Inflammatory macrophage treated with lipopolysaccharide for 4 hours (primary cell): ENCODE data around the gene P3H3.
"Not testable (repeated sequence)": the region's sequence is repeated elsewhere in the genome, so short reads cannot be mapped to it uniquely, and the experiment has no call there.

Source experiments
- DNase-seq: peaks from one replicate; pipeline ENCODE4 v3.0.0-alpha.2; 2020

P3H3 gene

DNA sequence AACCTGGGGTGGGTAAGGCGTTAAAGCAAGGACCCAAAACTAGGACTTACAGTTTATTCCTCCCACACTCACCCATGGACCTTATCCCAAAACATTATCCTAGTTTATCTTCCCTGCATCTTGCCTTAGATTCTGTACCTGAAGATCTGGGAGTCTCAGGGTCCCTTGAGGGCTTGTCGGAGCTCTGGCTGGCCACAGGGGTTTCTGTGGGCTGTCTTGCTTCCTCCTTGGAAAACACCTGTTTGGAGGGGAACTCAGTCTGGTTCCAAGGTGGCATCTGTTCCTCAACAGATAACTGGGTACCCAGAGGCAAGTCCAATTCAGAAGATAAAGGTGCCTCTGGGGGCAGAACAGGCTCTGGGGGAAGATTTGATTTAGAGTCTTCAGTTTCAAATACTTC is 21.2 kb downstream of the P3H3 start:
- no peak for DNase-seq

- DNase-seq = no peak
These were observed 21.9 kb downstream of the P3H3 start for GRCh38 chr12:6849976-6850560.

- no peak for DNase-seq
These were observed 22.6 kb downstream of the P3H3 start for GRCh38 chr12:6850796-6851152.

DNA sequence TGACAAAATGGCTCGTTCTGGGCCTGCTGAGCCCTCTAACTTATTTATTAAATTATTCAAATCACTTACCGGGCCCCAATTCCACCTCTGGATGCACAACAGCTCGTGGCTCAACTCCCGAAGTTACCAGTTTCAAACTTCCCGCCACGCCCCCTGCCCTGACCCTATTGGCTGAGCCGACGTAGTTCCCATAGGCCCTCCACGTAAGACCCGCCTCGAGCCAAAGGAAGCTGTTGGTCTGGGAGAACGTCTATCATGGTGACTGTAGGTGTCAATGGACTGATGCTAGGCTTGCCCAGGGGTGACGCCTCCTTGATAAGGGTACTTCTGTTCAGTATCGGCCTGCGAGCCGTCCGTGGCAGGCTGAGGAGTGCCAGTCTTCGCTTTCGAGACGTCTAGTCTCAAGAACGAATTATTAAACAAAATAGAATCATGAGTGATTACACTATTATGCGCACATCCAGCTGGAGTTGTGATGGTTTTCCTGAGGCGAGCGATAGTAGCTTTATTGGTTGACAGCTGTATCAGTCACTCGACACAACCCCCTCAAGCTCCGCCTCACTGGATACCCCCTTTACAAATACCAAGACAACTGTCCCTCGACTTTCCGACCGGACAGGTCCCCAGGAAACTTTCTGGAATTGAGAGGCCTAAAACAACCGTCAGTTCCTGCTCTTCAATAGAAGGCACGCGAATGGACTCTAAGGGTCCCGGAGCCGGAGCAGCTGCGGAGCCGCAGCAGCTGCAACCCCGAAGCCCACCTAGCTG is 23.1 kb downstream of the P3H3 start, which contains the start of gene CDCA3:
Gene CDCA3 (minus strand): TSS at position 134 of the 768 bp plus-strand sequence. CDS start 334 bp downstream, outside the sequence.
- DNase-seq = peak; percentile 99

GRCh38 chr12:6851921-6852650 is 23.9 kb downstream of the P3H3 start, which contains the start of gene USP5:
USP5 (plus strand) TSS chr12:6852150; CDS start chr12:6852180, 30 bp downstream.
- DNase-seq = peak; percentile 100

DNA sequence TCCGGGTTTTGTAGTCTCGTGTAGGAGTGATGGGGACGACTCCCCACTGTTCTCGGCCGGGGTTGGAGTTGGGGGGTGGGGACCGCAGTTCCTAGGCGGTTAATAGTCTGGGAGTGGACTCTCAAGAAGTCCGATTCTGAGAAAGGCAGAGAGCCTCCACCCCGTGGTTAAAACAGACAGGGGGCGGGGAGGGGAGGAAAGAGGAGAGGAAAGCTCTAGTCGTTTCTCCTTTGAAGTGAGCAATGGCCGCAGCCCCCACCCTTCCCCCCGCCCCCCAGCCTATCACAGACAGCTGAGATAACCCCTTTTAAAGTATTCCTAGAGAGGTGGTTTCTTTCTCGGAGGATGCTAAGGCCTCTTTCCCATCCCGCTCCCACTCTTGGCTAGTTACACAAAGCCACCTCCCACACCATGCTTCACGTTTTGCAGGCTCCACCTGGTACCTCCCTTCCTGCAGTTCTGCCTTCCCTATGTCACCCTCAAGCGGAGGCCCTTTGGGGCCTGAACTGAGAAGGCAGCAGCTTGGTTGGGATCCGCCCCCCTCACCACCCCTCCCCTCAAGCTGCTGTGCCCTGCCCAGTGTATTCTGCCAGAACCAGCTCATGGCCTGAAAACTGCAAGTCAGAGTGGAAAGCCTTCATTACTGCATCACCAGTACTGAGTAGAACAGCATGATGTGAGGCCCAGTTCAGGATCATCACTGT is 24.6 kb downstream of the P3H3 start:
- DNase-seq = no peak

DNA sequence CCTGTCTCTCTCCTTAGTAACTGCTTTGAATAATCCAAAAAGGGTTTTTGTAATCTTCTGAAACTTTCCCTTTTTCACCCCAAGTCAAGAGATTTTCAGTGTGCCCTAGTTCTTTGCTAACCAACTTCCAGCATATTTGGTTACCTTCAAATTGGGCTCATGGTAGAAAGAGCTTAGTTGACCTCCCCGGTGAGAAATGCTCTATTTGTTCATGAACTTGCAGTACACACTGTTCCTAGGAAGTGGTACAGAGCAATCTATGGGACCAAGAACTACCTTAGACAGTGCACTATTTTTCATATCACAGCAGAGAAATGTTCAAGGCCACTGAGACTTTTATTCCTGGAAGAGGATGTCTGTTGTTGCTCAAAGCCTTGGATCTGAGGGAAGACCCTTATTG is 25.4 kb downstream of the P3H3 start:
- no peak for DNase-seq

- DNase-seq = no peak
These were observed 25.8 kb downstream of the P3H3 start for GRCh38 chr12:6854036-6854435.

- no peak for DNase-seq
These were observed 27.1 kb downstream of the P3H3 start for GRCh38 chr12:6855322-6855721.

- no peak for DNase-seq
These were observed 30.6 kb downstream of the P3H3 start for GRCh38 chr12:6858799-6859198.

GRCh38 chr12:6860116-6860515 is 31.9 kb downstream of the P3H3 start:
- DNase-seq = no peak

DNA sequence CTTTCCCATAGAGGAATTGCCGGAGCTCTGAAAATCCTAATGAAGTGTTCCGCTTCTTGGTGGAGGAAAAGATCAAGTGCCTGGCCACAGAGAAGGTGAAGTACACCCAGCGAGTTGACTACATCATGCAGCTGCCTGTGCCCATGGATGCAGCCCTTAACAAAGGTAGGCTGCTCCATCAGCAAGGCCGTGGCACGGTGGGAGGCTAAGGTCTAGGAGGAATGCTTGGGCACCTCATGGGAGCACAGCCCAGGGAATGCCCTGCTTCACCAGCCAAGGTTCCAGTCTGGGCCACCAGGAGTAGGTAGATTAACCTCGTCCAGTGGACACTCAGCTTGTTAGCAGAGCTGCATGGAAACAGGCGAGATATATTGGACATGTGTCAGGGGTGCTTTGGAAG is 32.7 kb downstream of the P3H3 start:
- DNase-seq = no peak

GRCh38 chr12:6861391-6861790 is 33.2 kb downstream of the P3H3 start:
- no peak for DNase-seq

DNA sequence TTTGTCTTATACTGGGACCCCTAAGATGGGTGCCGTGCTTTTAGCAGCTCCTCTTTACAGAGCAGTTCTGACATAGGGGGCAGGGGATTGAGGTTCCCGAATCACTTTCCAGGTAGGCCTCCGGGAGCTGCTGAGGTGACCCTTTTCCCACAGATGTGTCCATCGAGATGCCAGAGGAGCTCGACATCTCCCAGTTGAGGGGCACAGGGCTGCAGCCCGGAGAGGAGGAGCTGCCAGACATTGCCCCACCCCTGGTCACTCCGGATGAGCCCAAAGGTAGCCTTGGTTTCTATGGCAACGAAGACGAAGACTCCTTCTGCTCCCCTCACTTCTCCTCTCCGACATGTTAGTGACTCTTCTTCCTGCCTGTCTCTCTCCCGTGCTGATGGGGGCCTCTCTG is 34.8 kb downstream of the P3H3 start:
- no peak for DNase-seq

DNA sequence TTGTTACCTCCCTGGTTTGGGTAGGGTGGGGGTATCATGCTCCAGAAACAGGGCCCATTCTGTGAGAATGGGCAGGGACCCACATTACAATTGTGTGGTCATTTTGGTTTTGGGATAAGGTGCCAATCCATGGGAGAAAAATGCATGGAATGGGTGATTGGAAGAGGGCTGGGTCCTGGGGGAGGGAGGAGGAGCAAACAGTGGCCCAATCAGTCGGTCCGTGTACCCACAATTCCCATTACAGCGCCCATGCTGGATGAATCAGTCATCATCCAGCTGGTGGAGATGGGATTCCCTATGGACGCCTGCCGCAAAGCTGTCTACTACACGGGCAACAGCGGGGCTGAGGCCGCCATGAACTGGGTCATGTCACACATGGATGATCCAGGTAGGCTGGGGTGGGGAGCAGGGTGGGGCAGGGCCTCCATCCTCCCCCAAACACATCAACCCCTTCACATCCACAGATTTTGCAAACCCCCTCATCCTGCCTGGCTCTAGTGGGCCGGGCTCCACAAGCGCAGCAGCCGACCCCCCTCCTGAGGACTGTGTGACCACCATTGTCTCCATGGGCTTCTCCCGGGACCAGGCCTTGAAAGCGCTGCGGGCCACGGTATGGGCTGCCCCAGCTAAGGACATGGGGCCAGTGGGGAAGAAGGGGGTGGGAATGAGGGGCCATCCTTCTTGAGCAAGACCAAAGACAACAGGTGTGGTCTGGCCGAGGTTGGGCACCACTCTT is 35.5 kb downstream of the P3H3 start:
- no peak for DNase-seq

DNA sequence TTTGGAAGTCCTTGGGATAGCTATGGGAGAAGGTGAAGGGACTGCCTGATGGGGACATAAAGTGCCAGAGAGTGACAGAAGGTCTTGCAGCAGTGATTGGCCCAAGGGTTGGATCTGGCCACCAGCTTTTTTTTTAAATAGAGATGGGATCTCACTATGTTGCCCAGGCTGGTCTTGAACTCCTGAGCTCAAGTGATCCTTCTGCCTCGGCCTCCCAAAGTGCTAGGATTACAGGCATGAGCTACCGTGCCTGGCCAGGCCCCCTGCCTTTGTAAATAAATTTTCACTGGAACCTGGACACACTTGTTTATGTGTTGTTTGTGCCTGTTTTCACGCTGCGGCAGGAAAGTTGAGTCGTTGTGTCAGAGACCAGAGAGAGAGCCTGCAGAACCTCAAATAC is 37.1 kb downstream of the P3H3 start:
- DNase-seq = not testable (repeated sequence)

DNA sequence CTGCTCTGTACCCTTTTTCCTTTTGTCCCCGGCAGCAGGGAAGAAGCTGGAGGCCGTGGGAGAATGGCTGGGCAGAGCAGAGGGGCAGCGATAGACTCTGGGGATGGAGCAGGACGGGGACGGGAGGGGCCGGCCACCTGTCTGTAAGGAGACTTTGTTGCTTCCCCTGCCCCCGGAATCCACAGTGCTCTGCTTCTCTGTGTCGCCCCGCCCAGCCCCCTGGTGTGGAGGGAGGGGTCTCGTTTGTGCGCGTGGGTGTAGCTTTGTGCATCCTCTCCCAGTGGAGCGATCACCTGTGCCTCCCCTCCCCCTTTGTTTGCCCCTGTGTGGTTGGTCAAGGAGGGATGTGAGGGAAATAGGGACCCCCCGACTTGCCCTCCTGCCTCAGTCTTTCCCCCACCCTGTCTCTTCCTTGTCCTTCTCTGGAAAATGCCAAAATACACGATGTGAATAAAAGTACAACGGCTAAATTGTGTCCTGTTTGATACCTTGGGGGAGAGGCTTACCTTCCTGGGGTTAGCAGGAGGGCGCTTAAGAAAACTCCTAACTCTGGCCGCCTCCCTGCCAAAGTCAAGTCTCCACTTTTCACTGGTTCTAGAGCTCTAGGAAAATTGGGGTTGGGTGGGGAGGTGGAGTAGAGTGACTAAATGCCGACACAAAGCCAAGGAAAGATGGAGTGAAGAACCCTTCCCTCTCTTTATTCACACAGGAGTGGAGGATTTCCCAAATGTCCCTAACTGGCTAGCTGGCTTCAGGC is 38.1 kb downstream of the P3H3 start:
- no peak for DNase-seq

GRCh38 chr12:6866920-6867412 is 38.8 kb downstream of the P3H3 start:
- peak; percentile 65 for DNase-seq

- DNase-seq = peak; percentile 85
These were observed 39.4 kb downstream of the P3H3 start, which contains the start of gene TPI1 for GRCh38 chr12:6867413-6868210. TPI1 (plus strand) TSS chr12:6867531; CDS start chr12:6867567, 36 bp downstream.

DNA sequence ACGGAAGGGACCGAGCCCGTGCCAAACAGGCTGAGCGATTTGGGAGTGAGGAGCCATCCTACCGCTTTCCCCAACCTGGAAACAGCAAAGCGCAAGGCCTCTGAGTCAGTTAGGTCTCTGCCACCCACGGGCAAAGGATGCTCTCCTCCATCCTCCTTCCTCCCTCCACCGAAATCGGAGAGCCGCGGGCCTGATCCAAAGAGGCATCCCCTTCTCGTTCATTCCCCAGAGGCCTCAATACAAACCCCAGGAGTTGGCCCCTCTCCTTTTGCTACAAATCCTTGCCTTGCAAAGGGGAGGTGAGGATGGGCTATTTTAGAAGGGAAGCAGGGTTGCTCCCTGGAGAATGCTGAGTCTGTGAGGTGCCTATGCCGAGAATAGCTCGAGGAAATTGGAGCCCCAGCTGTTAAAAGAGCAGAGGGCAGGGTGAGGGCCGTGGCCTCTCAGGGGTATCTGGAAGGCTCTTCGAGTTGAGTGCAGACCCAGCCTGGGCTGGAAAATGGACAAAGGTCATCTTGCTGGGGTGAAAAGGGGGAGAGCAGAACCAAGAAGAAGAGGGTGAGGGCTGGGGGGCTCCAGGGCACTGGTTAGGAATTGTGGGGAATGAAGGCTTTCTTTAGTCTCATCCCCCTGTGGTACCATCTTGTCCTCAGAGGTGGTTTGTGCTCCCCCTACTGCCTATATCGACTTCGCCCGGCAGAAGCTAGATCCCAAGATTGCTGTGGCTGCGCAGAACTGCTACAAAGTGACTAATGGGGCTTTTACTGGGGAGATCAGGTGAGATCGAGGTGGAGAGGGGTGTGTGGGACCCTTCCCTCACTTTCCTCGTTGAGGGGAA is 40.2 kb downstream of the P3H3 start:
- DNase-seq = peak; percentile 35
